D341Med (cell line): ENCODE data around the gene KCTD5.
"Not testable (repeated sequence)": the region's sequence is repeated elsewhere in the genome, so short reads cannot be mapped to it uniquely, and the experiment has no call there.

ENCODE experiments used
- DNase-seq: peaks from one replicate; pipeline ENCODE4 v3.0.0; 2012; ENCODE audit warnings: low spot score

Gene KCTD5, protein sequence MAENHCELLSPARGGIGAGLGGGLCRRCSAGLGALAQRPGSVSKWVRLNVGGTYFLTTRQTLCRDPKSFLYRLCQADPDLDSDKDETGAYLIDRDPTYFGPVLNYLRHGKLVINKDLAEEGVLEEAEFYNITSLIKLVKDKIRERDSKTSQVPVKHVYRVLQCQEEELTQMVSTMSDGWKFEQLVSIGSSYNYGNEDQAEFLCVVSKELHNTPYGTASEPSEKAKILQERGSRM

GRCh38 chr16:2682209-2683021 lies at the start of gene KCTD5:
Gene KCTD5 (plus strand): TSS chr16:2682523. CDS start chr16:2682549, 26 bp downstream.
- peak; percentile 95 for DNase-seq

GRCh38 chr16:2639071-2639721 lies 43.1 kb upstream of the KCTD5 start:
- not testable (repeated sequence) for DNase-seq

- not testable (repeated sequence) for DNase-seq
Observed at GRCh38 chr16:2639722-2640072, 42.6 kb upstream of the KCTD5 start.

- DNase-seq, result not testable (repeated sequence)
Observed at GRCh38 chr16:2642561-2642960, 39.8 kb upstream of the KCTD5 start.

GRCh38 chr16:2644754-2645453 lies 37.4 kb upstream of the KCTD5 start:
- not testable (repeated sequence) for DNase-seq

- DNase-seq, result not testable (repeated sequence)
Observed at GRCh38 chr16:2651268-2651871, 31.0 kb upstream of the KCTD5 start.

GRCh38 chr16:2653915-2654314 lies 28.4 kb upstream of the KCTD5 start:
- DNase-seq, result not testable (repeated sequence)

GRCh38 chr16:2654949-2655348 lies 27.4 kb upstream of the KCTD5 start:
- DNase-seq, result not testable (repeated sequence)

DNA sequence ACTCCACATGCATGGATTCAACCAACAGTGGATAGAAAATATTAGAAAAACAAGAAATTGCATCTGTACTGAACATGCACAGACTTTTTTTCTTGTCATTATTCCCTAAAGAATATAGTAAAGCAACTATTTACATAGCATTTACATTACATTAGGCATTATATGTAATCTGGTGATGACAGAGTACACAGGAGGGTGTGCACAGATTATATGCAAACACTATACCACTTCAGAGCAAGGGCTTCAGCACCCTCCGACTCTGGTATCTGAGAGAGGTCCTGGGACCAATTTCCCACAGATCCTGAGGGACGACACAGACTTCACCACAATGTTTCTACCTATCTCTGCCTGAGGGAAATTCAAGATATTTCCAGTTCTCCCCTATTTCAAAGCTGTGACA lies 25.3 kb upstream of the KCTD5 start:
- DNase-seq, result no peak

DNA sequence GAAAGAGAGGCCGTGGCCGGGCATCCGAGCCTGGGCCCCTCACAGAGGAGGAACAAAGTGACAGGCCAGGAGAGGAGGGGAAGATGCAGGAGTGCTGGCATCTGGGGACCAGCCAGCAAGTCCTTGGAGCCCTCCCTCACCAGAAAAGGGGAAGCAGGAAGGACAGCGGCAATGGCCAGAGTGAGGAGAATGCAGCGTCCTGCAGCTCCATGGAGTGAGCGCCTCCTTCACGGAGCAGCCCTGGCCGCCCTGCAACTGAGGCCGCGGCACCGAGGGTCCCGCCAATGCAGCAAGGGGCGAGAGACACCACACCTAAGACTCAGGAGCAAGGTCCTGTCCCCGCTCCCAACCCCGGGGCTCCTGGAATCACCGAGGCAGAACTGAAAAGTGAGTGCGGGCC lies 24.5 kb upstream of the KCTD5 start:
- not testable (repeated sequence) for DNase-seq

DNA sequence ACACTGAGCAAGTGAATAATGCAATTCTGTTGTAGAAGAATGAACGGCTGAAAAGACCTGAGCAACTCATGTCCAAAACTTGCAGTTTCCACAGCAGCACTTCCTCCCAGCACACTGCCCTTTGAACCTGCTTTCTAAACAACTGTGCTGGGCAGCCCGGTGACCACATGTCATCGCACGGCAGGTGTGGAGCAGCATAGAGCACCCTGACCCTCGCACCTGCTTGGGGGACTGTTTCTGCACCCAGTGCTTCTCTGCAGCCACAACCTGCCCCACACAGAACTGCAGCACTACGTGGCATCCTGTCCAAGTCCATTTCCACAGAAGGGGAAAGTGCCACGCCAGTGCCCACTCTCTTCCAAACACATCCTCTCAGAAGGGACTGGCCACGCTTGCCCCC lies 22.8 kb upstream of the KCTD5 start:
- DNase-seq, result not testable (repeated sequence)

DNA sequence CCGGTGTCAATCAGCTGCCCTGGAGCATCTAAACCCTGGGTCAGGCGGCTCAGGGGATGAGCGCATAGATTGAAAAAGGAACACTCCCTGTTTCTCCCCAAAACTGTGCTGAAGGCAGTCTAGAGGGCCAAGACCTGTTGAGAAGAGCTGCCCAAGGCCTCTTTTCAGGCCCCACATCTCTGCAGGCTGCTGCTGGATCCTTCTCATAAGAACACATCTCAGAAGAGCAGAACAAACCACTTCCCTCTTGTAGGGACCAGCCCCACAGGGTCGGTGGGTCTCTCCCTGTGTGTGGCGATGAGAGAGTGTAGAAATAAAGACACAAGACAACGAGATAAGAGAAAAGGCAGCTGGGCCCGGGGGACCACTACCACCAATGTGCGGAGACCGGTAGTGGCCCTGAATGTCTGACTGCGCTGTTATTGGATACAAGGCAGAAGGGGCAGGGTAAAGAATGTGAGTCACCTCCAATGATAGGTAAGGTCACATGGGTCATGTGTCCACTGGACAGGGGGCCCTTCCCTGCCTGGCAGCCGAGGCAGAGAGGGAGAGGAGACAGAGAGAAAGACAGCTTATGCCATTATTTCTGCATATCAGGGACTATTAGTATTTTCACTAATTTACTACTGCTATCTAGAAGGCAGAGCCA lies 22.2 kb upstream of the KCTD5 start:
- not testable (repeated sequence) for DNase-seq

GRCh38 chr16:2660755-2661373 lies 21.5 kb upstream of the KCTD5 start:
- not testable (repeated sequence) for DNase-seq

DNA sequence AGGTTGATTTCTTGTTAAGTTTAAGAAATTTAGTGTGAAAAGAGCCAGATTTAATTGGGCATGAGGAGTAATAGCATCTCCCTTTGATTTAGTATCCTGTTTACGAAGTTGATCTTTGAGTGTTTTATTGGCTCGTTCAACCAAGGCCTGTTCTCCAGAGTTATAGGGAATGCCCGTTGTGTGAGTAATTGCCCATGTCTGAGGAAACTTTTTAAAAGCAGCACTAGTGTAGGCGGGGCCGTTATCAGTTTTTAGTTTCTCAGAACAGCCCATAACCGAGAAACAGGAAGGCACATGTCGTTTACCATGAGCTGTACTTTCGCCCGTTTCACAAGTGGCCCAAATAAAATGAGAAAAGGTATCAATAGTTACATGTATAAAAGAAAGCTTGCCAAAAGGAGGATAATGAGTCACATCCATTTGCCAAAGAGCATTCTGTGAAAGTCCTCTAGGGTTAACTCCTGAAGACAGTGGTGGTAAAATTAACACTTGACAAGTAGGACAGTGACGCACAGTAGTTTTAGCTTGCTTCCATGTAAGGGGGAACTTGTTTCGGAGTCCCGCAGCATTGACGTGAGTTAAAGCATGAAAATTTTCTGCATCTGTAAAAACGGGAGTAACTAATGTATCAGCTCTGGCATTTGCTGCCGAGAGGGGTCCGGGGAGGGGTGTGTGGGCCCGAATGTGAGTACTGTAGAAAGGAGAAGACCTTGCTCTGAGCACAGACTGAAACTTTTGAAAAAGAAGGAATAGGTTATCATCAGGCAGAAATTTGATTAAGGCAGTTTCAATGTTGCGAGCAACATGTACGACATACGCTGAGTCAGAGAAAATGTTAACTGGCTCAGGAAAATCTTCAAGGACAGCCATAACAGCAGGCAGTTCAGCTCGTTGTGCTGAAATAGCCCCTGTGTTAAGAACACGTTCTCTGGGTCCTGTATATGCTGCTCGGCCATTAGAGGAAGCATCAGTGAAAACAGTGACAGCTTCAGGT lies 18.5 kb upstream of the KCTD5 start:
- no peak for DNase-seq

GRCh38 chr16:2664574-2664982 lies 17.7 kb upstream of the KCTD5 start:
- DNase-seq, result no peak

GRCh38 chr16:2666671-2667070 lies 15.7 kb upstream of the KCTD5 start:
- DNase-seq, result not testable (repeated sequence)

- DNase-seq, result not testable (repeated sequence)
Observed at GRCh38 chr16:2669587-2669986, 12.7 kb upstream of the KCTD5 start.

GRCh38 chr16:2670017-2670416 lies 12.3 kb upstream of the KCTD5 start:
- not testable (repeated sequence) for DNase-seq

- not testable (repeated sequence) for DNase-seq
Observed at GRCh38 chr16:2671193-2671592, 11.1 kb upstream of the KCTD5 start.

DNA sequence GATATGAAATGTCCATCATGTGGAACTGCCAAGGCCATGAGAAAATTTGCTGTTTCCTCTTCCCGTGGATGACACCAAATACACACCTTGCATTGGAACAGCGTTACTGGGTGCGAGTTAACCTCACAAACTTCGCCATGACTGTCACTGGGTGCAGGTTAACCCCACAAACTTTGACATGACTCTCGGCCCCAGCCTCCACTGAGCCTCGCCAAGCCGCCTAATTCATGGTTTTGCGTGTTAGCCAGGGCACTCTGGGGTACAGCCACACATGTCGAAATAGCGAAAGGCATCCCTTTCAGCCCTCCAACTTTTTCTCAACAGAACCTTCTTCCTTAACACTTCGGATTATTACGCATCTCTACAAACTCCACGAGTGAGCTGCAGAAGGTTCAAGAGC lies 10.6 kb upstream of the KCTD5 start:
- DNase-seq, result no peak
